ENCODE results near the gene ANK2.

Gene ANK2

GRCh38 chr4:113365377-113365776, 315.9 kb downstream of the ANK2 start:
- H3K9me2 ChIP-seq (replicated peaks; ENCODE audit: insufficient read depth, low read length), result no peaks in the 10 kb centered on the region
- no peak for TF ChIP-seq CTCF (IDR thresholded peaks at IDR 0.05; ENCODE audit: insufficient read depth, low read length, poor library complexity, severe bottlenecking)
- no peak overlapping the region for H2AFZ ChIP-seq (ENCODE audit: low read depth, low read length, severe bottlenecking)
- H4K20me1 ChIP-seq (ENCODE audit: low read depth, low read length), result no peaks in the 10 kb centered on the region
- no peaks in the 10 kb centered on the region for H3K9me3 ChIP-seq (ENCODE audit: insufficient read depth, low read length)
- no peaks in the 10 kb centered on the region for H3K27me3 ChIP-seq (ENCODE audit: low read length)
- H3K9ac ChIP-seq (ENCODE audit: low read length), result no peak overlapping the region
- no peak overlapping the region for H3K4me3 ChIP-seq (ENCODE audit: insufficient read depth, low read length, poor library complexity, severe bottlenecking)
- H3K4me2 ChIP-seq (ENCODE audit: low read depth, low read length, poor library complexity, severe bottlenecking), result no peak overlapping the region
- H3F3A ChIP-seq (ENCODE audit: insufficient read depth), result no peaks in the 10 kb centered on the region
- H3K36me3 ChIP-seq (ENCODE audit: low read length), result no peaks in the 10 kb centered on the region
- no peak overlapping the region for H3K27ac ChIP-seq (ENCODE audit: low read depth, low read length)
- no peaks in the 10 kb centered on the region for H3K79me2 ChIP-seq (ENCODE audit: insufficient read depth, low read length)

- H3F3A ChIP-seq (ENCODE audit: insufficient read depth), result no peaks in the 10 kb centered on the region
- TF ChIP-seq CTCF (IDR thresholded peaks at IDR 0.05; ENCODE audit: insufficient read depth, low read length, poor library complexity, severe bottlenecking) (no peak), EZH2phosphoT487 (conservative IDR thresholded peaks at IDR 0.05; ENCODE audit: low read length) (no peak)
- H3K9me2 ChIP-seq (replicated peaks; ENCODE audit: insufficient read depth, low read length), result no peaks in the 10 kb centered on the region
- H3K9ac ChIP-seq (ENCODE audit: low read length), result no peak overlapping the region
- H3K4me2 ChIP-seq (ENCODE audit: low read depth, low read length, poor library complexity, severe bottlenecking), result no peak overlapping the region
- no peak overlapping the region for H3K27ac ChIP-seq (ENCODE audit: low read depth, low read length)
- no peaks in the 10 kb centered on the region for H4K20me1 ChIP-seq (ENCODE audit: low read depth, low read length)
- H2AFZ ChIP-seq (ENCODE audit: low read depth, low read length, severe bottlenecking), result no peak overlapping the region
- no peaks in the 10 kb centered on the region for H3K36me3 ChIP-seq (ENCODE audit: low read length)
- no peaks in the 10 kb centered on the region for H3K79me2 ChIP-seq (ENCODE audit: insufficient read depth, low read length)
- H3K9me3 ChIP-seq (ENCODE audit: insufficient read depth, low read length), result no peaks in the 10 kb centered on the region
- H3K27me3 ChIP-seq (ENCODE audit: low read length), result no peaks in the 10 kb centered on the region
- no peak overlapping the region for H3K4me3 ChIP-seq (ENCODE audit: insufficient read depth, low read length, poor library complexity, severe bottlenecking)
These were observed 318.6 kb downstream of the ANK2 start for GRCh38 chr4:113368056-113368455.

- Histone ChIP-seq H3K36me3 (ENCODE audit: low read length) (no peaks in the 10 kb centered on the region), H2AFZ (ENCODE audit: low read depth, low read length, severe bottlenecking) (no peak overlapping the region), H3K9me2 (replicated peaks; ENCODE audit: insufficient read depth, low read length) (no peaks in the 10 kb centered on the region), H3K9me3 (ENCODE audit: insufficient read depth, low read length) (no peaks in the 10 kb centered on the region), H3K27ac (ENCODE audit: low read depth, low read length) (no peak overlapping the region), H4K20me1 (ENCODE audit: low read depth, low read length) (no peaks in the 10 kb centered on the region), H3K4me2 (ENCODE audit: low read depth, low read length, poor library complexity, severe bottlenecking) (no peak overlapping the region), H3K79me2 (ENCODE audit: insufficient read depth, low read length) (no peaks in the 10 kb centered on the region), H3K9ac (ENCODE audit: low read length) (no peak overlapping the region), H3K4me3 (ENCODE audit: insufficient read depth, low read length, poor library complexity, severe bottlenecking) (no peak overlapping the region), H3F3A (ENCODE audit: insufficient read depth) (no peaks in the 10 kb centered on the region), H3K27me3 (ENCODE audit: low read length) (no peaks in the 10 kb centered on the region)
- TF ChIP-seq EZH2phosphoT487 (conservative IDR thresholded peaks at IDR 0.05; ENCODE audit: low read length) (no peak), CTCF (IDR thresholded peaks at IDR 0.05; ENCODE audit: insufficient read depth, low read length, poor library complexity, severe bottlenecking) (no peak)
These were observed 321.7 kb downstream of the ANK2 start for GRCh38 chr4:113371111-113371510.

All from SU-DHL-6 (cell line).